RWPE1 (cell line): ENCODE data around the gene C9orf152.

Experiments used
- CTCF ChIA-PET: fragments of 350-600 bp; sonication (Branson Sonifier 250); formaldehyde crosslinking; extraction: SDS; loops from one replicate; lab custom pipeline; 2021; lab: Yijun Ruan, JAX
- POLR2A ChIA-PET: fragments of 400-600 bp; formaldehyde crosslinking; extraction: SDS; loops from one replicate; lab custom pipeline; 2020; ENCODE audit warnings: antibody characterized with exemption; ENCODE audit not compliant: low non-redundant PET; lab: Yijun Ruan, JAX
- DNase-seq: peaks from one replicate; pipeline ENCODE4 v3.0.0; 2012; ENCODE audit warnings: low spot score
- H3K27ac ChIP-seq: fragments of 450-650 bp; 2 replicates; pipeline ENCODE4 v1.5.1; 2017
- TF ChIP-seq, protein P1 (sequence below): fragments of 450-650 bp; conservative IDR thresholded peaks from 2 replicates; pipeline ENCODE4 v1.5.1; 2017; ENCODE audit warnings: low read depth, mild to moderate bottlenecking

C9orf152 gene

DNA sequence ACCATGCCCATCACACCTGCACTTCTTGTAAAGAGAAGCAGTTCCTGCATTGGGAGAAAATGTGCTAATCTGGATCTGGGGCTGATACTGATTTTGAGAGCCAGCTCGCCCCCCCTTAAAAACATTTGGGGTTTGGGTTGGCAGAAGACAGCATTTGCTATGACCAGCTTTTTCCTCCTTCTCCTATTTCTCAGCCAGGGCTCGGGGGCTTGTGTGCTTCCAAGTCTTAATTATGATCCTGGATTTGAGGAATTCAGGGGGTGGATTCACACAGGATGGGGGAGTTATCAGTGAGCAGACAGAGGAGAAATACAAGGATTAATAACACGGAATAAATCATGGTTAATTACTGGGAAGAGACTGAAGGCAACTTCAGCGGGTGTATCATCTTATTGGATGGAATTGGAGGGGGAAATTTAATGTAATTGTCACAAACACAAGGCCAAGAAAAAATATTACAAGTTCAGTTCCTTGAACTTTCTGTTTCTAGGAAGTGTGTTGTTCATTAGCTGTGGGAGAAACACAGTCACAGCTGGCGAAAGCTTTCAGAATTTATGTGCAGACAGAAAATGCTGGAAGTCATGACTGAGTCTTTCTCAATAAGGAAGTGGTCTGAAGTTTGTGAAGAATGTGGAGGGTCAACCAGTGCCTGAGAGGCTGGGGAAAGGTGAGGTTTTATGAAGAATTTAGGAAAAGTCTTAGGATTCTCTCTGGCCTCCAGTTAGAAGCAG is 15.3 kb downstream of the C9orf152 start:
- TF ChIP-seq, protein P1, sequence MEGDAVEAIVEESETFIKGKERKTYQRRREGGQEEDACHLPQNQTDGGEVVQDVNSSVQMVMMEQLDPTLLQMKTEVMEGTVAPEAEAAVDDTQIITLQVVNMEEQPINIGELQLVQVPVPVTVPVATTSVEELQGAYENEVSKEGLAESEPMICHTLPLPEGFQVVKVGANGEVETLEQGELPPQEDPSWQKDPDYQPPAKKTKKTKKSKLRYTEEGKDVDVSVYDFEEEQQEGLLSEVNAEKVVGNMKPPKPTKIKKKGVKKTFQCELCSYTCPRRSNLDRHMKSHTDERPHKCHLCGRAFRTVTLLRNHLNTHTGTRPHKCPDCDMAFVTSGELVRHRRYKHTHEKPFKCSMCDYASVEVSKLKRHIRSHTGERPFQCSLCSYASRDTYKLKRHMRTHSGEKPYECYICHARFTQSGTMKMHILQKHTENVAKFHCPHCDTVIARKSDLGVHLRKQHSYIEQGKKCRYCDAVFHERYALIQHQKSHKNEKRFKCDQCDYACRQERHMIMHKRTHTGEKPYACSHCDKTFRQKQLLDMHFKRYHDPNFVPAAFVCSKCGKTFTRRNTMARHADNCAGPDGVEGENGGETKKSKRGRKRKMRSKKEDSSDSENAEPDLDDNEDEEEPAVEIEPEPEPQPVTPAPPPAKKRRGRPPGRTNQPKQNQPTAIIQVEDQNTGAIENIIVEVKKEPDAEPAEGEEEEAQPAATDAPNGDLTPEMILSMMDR = no peak
- ChIA-PET POLR2A (no interaction called here), CTCF (interaction anchor here (0.5 to 0.7 kb wide), 3 partner anchors 23 to 1036 kb away, joined by 3 to 5 read pairs (median 4); no protein-coding TSS in a partner anchor)
- no peak overlapping the region for H3K27ac ChIP-seq
- DNase-seq = no peak

DNA sequence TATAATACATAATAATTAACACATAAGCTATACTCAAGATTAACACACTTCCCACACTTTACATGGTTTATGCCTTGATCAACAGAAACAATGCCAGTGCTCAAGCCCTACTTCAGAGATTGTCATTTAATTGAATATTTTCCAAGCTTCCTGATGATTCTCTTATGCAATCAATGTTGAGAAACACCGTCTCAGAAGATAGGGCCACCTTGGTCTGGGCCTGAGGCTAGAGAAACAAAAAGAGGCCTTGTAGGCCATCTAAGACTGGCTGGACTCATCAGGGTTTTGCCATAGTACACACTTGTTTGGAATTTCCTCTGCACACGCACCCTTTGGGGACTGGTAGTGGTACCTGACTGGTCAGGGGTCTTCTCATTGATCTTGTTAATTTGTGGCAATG is 16.3 kb downstream of the C9orf152 start:
- ChIA-PET CTCF (no interaction called here), POLR2A (no interaction called here)

DNA sequence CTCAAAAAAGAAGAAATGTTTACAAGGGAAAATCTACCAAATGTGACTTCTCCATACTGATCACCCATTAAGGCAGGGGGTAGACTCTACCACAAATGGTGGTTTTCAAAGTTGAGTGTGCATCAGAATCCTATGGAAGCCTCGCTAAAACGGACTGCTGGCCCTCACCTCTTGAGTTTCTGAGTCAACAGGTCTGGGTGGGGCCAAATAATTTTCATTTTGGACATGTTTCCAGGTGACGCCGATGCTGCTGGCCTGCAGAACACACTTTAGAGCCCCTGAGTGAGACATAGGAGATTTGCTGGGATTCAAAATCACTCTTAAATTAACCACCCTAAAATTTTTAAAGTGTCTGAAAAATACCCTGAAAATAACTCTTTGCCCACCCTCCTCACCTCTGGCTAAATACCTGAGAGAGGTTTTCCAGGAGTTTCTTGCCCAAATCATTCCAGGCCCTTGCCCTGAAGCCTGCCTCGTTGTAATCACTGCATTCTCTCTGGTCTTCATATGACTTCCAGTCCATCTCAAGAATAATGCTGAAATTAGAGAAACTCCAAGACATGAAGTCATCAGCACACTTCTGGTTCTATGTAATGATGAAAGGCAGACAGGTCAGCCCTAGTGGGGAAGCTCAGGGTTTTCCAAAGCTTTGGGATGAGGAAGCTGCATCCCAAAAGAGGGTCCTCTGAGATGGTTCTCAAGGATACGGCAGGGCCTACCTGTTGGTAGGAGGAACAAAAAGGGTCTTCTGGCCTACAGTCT is 18.2 kb downstream of the C9orf152 start:
- no peak for DNase-seq
- ChIA-PET POLR2A (no interaction called here), CTCF (no interaction called here)
- TF ChIP-seq, protein P1 = no peak
- no peak overlapping the region for H3K27ac ChIP-seq

More for the DNA sequence above, 16.3 kb downstream of the C9orf152 start:
- TF ChIP-seq, protein P1 = no peak
- no peak for DNase-seq
- no peak overlapping the region for H3K27ac ChIP-seq

DNA sequence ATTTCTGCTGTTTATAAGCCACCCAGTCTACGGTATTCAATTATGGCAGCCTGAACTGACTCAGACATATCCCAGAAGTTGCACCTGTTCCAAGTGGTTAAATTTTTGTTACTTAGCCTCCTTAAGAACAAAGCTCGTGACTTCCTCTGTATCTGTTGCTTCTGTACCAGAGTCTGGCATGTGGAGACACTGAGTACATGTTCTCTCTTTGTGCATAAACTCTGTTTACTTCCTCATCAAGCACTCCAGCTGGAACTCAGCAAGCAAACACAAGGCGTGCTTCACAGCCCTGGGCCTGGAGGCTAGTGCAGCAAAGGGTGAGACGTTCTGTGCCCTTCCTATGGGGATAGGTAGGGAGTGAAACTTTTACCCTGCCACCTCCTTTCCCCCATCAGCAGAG is 19.0 kb downstream of the C9orf152 start:
- CTCF ChIA-PET = no interaction called here
- POLR2A ChIA-PET = no interaction called here
- H3K27ac ChIP-seq = no peak overlapping the region
- TF ChIP-seq, protein P1 = no peak
- no peak for DNase-seq

DNA sequence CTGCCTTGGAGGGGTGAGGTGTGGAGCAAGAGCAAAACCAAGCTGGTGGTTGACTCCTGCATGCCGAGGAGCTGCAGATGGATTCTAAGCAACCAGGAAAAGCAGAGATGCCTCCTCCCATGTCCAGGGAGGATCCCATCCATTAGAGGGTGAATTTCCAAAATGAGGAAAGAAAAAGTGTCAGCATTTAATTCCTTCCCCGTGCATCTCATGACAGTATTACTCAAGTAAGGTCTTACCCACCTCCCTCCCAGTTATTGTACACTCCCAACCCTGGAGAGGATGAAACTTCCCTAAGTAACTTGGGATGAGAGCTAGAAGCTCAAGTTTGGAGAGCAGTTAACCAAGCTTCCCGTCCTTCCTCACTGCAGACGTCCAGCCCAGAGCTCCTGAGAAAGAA is 19.9 kb downstream of the C9orf152 start:
- POLR2A ChIA-PET = no interaction called here
- H3K27ac ChIP-seq = no peak overlapping the region
- CTCF ChIA-PET = interaction anchor here (1.3 kb wide), 1 partner anchor 30 kb away, joined by 3 read pairs; no protein-coding TSS in a partner anchor
- TF ChIP-seq, protein P1 = no peak
- DNase-seq = no peak

DNA sequence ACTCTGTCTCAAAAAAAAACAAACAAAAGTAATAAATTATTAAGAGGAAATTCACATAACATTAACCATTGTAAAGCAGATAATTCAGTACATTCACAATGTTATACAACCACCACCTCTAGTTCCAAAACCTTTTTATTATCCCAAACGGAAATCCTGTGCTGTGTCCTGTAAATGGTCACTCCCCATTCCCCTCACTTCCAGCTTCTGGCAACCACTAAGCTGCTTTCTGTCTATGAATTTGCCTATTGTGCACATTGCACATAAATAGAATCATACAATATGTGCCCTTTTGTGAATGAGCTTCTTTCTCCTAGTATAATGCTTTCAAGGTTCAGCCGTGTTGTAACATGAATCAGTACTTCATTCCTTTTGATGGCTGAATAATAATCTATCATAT is 20.8 kb downstream of the C9orf152 start:
- H3K27ac ChIP-seq = no peak overlapping the region
- TF ChIP-seq, protein P1 = no peak
- ChIA-PET POLR2A (no interaction called here), CTCF (interaction anchor here (0.5 to 1.7 kb wide), 6 partner anchors 31 to 566 kb away, joined by 3 to 6 read pairs (median 4); no protein-coding TSS in a partner anchor)
- no peak for DNase-seq
